Stimulated activated CD4-positive, alpha-beta T cell treated with anti-CD3 and anti-CD28 coated beads, Interleukin-4, amount 100 ng/mL, for 4 hours (primary cell): ENCODE results near the gene PLAAT3.
"Not testable (repeated sequence)": the region's sequence is repeated elsewhere in the genome, so short reads cannot be mapped to it uniquely, and the experiment has no call there.

ENCODE experiments used
- DNase-seq, 2 experiments: peaks; one replicate each; pipeline ENCODE4 v3.0.0-alpha.2; 2020

The PLAAT3 gene

DNA sequence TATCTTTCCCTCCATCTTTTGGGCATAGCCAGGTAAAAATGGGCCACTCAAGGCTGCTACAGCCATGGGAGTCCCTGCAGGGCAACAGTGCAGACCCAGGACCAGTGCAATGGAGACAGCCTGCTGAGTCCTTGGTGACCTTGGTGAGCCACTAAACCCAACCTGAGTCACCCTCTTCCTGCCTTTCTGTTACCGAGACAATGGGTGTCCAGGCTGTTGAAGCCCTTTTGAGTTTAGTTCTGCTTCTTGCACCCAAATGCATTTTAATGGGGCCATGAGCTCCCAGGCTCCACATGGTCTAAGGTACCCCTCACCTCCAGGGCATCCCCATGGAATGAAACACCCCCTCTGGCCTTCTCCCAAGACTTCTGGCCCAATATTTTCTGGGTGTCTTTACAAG lies 78.5 kb downstream of the PLAAT3 start:
- DNase-seq = no peak

DNA sequence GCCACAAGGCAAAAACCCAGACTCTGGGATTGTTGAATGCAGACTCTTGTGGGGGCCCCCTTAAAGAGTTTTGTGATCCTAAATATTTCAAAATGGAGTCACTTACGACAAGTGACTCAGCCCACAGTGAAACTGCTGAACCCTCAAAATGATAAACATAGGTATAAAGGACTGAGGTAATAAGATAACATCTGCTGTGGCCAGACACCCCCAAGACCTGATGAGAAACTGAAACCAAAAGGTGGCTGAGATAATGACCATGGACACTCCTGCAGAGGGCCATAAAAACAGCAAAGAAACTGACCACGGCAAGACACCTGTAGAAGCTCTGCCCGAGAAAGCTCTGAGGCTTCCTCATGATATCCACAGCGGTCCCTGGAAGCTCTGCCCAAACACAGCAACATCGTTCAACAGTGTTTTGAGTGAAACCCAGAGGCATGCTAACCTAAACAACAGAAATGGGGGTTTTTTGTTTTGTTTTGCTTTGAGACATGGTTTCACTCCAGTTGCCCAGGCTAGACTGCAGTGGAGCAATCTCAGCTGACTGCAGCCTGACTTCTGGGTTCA lies 79.3 kb downstream of the PLAAT3 start:
- no peak for DNase-seq

DNA sequence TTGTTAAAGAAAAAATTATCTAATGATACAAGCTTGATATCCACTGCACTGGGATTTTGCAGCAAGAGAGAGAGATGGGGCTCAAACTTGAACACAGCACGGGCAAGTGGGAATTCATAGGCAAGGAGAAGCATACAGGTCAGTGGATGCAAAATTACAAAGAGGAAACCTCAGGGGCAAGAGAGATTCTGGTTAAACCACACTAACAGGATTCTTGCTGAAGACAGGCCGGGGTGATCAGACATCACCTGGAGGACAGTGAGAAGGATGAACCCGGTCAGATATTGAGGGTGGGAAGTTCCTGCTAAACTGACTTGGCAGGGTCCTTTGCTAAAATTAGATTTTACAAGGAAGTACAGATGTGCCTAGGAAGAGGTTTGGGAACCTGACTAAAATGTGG lies 80.2 kb downstream of the PLAAT3 start:
- no peak for DNase-seq

- DNase-seq = no peak
Observed at GRCh38 chr11:63532799-63533475, 81.3 kb downstream of the PLAAT3 start.

- DNase-seq = no peak
Observed at GRCh38 chr11:63532117-63532516, 82.1 kb downstream of the PLAAT3 start.

GRCh38 chr11:63531074-63531792 lies 83.0 kb downstream of the PLAAT3 start:
- DNase-seq = peak in 1 of 2 experiments; percentile 39

DNA sequence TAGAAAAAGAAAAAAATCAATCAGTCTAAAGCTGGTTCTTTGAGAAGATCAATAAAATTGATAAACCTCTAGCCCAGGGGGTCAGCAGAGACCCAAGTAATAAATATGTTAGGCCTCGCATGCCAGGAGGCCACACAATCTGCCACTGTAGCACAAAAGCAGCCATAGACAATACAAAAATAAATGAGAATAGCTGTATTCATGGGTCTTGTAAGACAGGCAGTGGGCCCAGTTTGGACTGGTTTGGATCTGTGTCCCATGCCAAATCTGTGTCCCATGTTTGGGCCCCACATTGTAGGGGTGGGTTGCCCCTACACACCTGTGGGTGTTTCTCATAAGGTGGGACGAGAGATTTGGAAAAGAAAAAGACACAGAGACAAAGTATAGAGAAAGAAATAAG lies 84.2 kb downstream of the PLAAT3 start:
- no peak for DNase-seq

- DNase-seq = not testable (repeated sequence)
Observed at GRCh38 chr11:63529373-63529772, 84.9 kb downstream of the PLAAT3 start.

DNA sequence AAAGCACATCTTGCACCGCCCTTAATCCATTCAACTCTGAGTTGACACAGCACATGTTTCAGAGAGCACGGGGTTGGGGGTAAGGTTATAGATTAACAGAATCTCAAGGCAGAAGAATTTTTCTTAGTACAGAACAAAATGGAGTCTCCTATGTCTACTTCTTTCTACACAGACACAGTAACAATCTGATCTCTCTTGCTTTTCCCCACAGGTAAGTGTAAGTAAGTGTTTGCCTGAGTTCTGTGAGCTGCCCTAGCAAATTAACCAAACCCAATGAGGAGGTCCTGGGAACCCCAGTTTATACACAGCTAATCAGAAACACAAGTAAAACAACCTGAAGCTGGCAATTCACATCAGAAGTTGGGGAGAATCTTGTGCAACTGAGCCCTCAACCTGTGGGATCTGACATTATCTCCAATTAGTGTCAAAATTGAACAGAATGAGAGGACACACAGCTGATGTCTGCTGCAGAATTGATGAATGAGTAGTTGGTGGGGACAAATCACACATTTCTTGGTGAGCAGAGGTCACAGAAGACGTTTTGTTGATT lies 85.4 kb downstream of the PLAAT3 start:
- not testable (repeated sequence) for DNase-seq

- DNase-seq = not testable (repeated sequence)
Observed at GRCh38 chr11:63528156-63528555, 86.1 kb downstream of the PLAAT3 start.

GRCh38 chr11:63527667-63528066 lies 86.6 kb downstream of the PLAAT3 start:
- DNase-seq = no peak
